K562 (cell line): ENCODE results near the gene DNAH17. TPM values are rescaled to one million over a fixed set of nuclear protein-coding genes. Genes with fewer than 3 reads are reported as not detected.

Experiments
- ATAC-seq: fragments of 200-7000 bp; cut with Tn5 transposase; 3 replicates; pipeline ENCODE4 v1.9.1; 2020; ENCODE audit warnings: moderate library complexity
- BruUV-seq: library from RNA; stranded (reverse); fragments of 400-500 nt; replicated peaks from 2 replicates; lab custom pipeline; 2021; lab: Mats Ljungman, UMichigan
- CTCF ChIA-PET: fragments of 300-600 bp; formaldehyde crosslinking; extraction: SDS; loops from one replicate; lab custom pipeline; 2021; ENCODE audit warnings: low intra/inter-chr PET ratio; lab: Yijun Ruan, JAX
- POLR2A ChIA-PET: fragments of 300-600, 350-650 bp; sonication (Branson Sonifier 250); formaldehyde crosslinking; extraction: SDS; loops from one replicate; lab custom pipeline; 2021; ENCODE audit warnings: antibody characterized with exemption, inconsistent platforms; lab: Yijun Ruan, JAX
- DNase-seq, 4 experiments: peaks; one replicate each; pipeline versions ENCODE4 v3.0.0 to v3.0.0-alpha.2; 2011 to 2018; ENCODE audit warnings: low spot score in 3 of 4, mixed read lengths in 3 of 4; ENCODE audit errors: extremely low read depth in 1 of 4
- FAIRE-seq: peaks from 2 replicates; lab custom pipeline; 2011; peaks lifted over from hg19 to GRCh38; lab: Jason Lieb, UNC
- H2AFZ ChIP-seq: 2 replicates; pipeline ENCODE4 v1.6.0; 2011; ENCODE audit warnings: low read depth, low read length, control low read depth, inconsistent platforms
- H3K27ac ChIP-seq: fragments of 200-600 bp; 3 replicates; pipeline ENCODE4 v1.8.0; 2011; ENCODE audit warnings: low read depth, mild to moderate bottlenecking, control low read depth, inconsistent platforms, low read length, moderate library complexity, mixed read lengths; ENCODE audit errors: extremely low read depth
- H3K27me3 ChIP-seq, 2 experiments: fragments of 300-600 bp in 1 of 2; 2 replicates in 1 of 2; 3 replicates in 1 of 2; pipeline versions ENCODE4 v1.6.0 to v1.8.0; 2011; ENCODE audit warnings: inconsistent platforms in 2 of 2, low read length in 2 of 2, mild to moderate bottlenecking in 1 of 2, mixed read lengths in 1 of 2, moderate library complexity in 1 of 2; ENCODE audit not compliant: control insufficient read depth in 2 of 2, insufficient read depth in 2 of 2
- H3K36me3 ChIP-seq: fragments of 300-600 bp; 3 replicates; pipeline ENCODE4 v1.8.0; 2011; ENCODE audit warnings: mild to moderate bottlenecking, low read length, inconsistent platforms; ENCODE audit not compliant: control insufficient read depth, insufficient read depth
- H3K4me1 ChIP-seq, 2 experiments: fragments of 200-600 bp in 1 of 2; replicated peaks in 1 of 2; 2 replicates in 1 of 2; 3 replicates in 1 of 2; pipeline versions ENCODE4 v1.5.1 to v1.8.0; 2011; ENCODE audit warnings: inconsistent platforms in 2 of 2, low read length in 2 of 2, mild to moderate bottlenecking in 1 of 2, mixed read lengths in 1 of 2, moderate library complexity in 1 of 2; ENCODE audit not compliant: control insufficient read depth in 2 of 2, insufficient read depth in 2 of 2
- H3K4me2 ChIP-seq: 2 replicates; pipeline ENCODE4 v1.6.1; 2011; ENCODE audit warnings: low read length, control low read depth, inconsistent platforms, mixed read lengths; ENCODE audit not compliant: insufficient read depth
- H3K4me3 ChIP-seq: fragments of 200-600 bp; sonication (generic), shearing (Covaris generic); 2 replicates; pipeline ENCODE4 v1.5.1; 2016; ENCODE audit warnings: control low read depth, inconsistent platforms
- H3K79me2 ChIP-seq: fragments of 200-600 bp; 3 replicates; pipeline ENCODE4 v1.8.0; 2011; ENCODE audit warnings: low read length, inconsistent platforms; ENCODE audit not compliant: control insufficient read depth, insufficient read depth
- H3K9ac ChIP-seq, 2 experiments: 2 replicates each; pipeline versions ENCODE4 v1.6.0 to v1.6.1; 2011; ENCODE audit warnings: low read depth in 2 of 2, low read length in 2 of 2, control low read depth in 1 of 2, inconsistent platforms in 1 of 2, mild to moderate bottlenecking in 1 of 2, mixed read lengths in 1 of 2; ENCODE audit not compliant: insufficient read depth in 1 of 2
- H3K9me1 ChIP-seq: one replicate; pipeline ENCODE4 v1.6.0; 2011; ENCODE audit warnings: inconsistent platforms, mild to moderate bottlenecking, low read length, moderate library complexity; ENCODE audit not compliant: control insufficient read depth, insufficient read depth
- H3K9me3 ChIP-seq: replicated peaks from 2 replicates; pipeline ENCODE4 v1.5.1; 2011; ENCODE audit warnings: low read depth, low read length, inconsistent platforms; ENCODE audit not compliant: control insufficient read depth, insufficient read depth
- H4K20me1 ChIP-seq: replicated peaks from 2 replicates; pipeline ENCODE4 v1.6.1; 2011; ENCODE audit warnings: low read length, inconsistent platforms, mixed read lengths; ENCODE audit not compliant: control insufficient read depth, insufficient read depth
- FOXA3 ChIP-seq, 2 experiments: fragments of 450-650 bp in 1 of 2; sonication (generic) in 1 of 2; formaldehyde crosslinking; IDR thresholded peaks in 1 of 2; conservative IDR thresholded peaks in 1 of 2; 2 replicates each; pipeline versions ENCODE4 v1.4.0 to v1.8.0; 2020 to 2022; ENCODE audit warnings: mild to moderate bottlenecking in 2 of 2, missing genetic modification reagents in 1 of 2
- HINFP ChIP-seq: fragments of 450-650 bp; conservative IDR thresholded peaks from 2 replicates; pipeline ENCODE4 v1.6.1; 2016; ENCODE audit warnings: missing genetic modification characterization, low read depth, mild to moderate bottlenecking, control low read depth, missing compliant biosample characterization
- POLR2G ChIP-seq: fragments of 200-400 bp; formaldehyde crosslinking; IDR thresholded peaks from 2 replicates; pipeline ENCODE4 v1.6.1; 2017; ENCODE audit warnings: low read depth, mild to moderate bottlenecking, antibody characterized with exemption, low read length, moderate library complexity
- SAFB2 ChIP-seq: fragments of 200-400 bp; formaldehyde crosslinking; IDR thresholded peaks from 2 replicates; pipeline ENCODE4 v1.6.1; 2018; ENCODE audit warnings: borderline replicate concordance, low read length, low read depth, moderate library complexity; ENCODE audit not compliant: severe bottlenecking
- ZKSCAN3 ChIP-seq: fragments of 250-450 bp; sonication (Bioruptor Pico); IDR thresholded peaks from 2 replicates; pipeline ENCODE4 v1.4.0; 2020
- ZNF232 ChIP-seq: sonication (generic); formaldehyde crosslinking; IDR thresholded peaks from 2 replicates; pipeline ENCODE4 v1.8.0; 2022; ENCODE audit warnings: mild to moderate bottlenecking, missing genetic modification reagents
- ZNF778 ChIP-seq: fragments of 450-650 bp; formaldehyde crosslinking; IDR thresholded peaks from 2 replicates; pipeline ENCODE4 v1.4.0; 2020; ENCODE audit warnings: mild to moderate bottlenecking, moderate library complexity
- WGBS: fragments of 100-300 bp; shearing (Covaris generic); methylation state at CpG from one replicate; pipeline ENCODE4 v1.1.6; 2016; ENCODE audit warnings: low coverage, mixed read lengths; ENCODE audit not compliant: insufficient coverage; ENCODE audit errors: missing lambda C conversion rate; 5-methylcytosine and 5-hydroxymethylcytosine counted together
- in situ Hi-C: fragments of 300-500 bp; cut with MboI; formaldehyde crosslinking; loops from 4 replicates; pipeline ENCODE4 v1.15.0; 2018; ENCODE audit warnings: inconsistent platforms, mixed read lengths
- intact Hi-C: fragments of 100-400 bp; cut with micrococcal nuclease; formaldehyde crosslinking; loops from 2 replicates; pipeline ENCODE4 v1.14.2; 2022
- polyA plus RNA-seq, 8 experiments: library from polyadenylated mRNA; depleted of rRNA in 4 of 8; stranded (reverse) in 5 of 8; unstranded in 3 of 8; fragments of >200 nt; fragmentation: Nextera tagmentation in 2 of 8; fragmentation: Illumina TruSeq in 1 of 8; extraction: Ambion mirVana in 2 of 8; extraction: Trizol in 1 of 8; gene quantifications; 2 replicates each; pipeline versions ENCODE4 v1.2.1 to v1.2.3, GENCODE V29; 2011 to 2014; ENCODE audit warnings: inconsistent platforms in 1 of 8, missing spikeins in 1 of 8
- total RNA-seq, 7 experiments: library from RNA; depleted of rRNA in 6 of 7; stranded (reverse); fragments of >200 nt in 6 of 7; fragmentation: Illumina TruSeq in 2 of 7; extraction: Trizol in 2 of 7; gene quantifications; 2 replicates each; pipeline versions ENCODE4 v1.2.1 to v1.2.3, GENCODE V29; 2011 to 2021; ENCODE audit warnings: low replicate concordance in 1 of 7

The DNAH17 gene
- total and polyA plus RNA-seq, 9 of the 15 experiments (the other 6 are each of a cell fraction or from before 2014, with no cell fraction given), result under 0.01 to 0.06 (median 0.03) TPM; not detected in 5

GRCh38 chr17:78403822-78404221, 173.4 kb downstream of the DNAH17 start:
- H2AFZ ChIP-seq, result no peak overlapping the region
- WGBS, result 92% methylated on average over 12 of the region's 14 CpGs
- peaks cover 18% of the 10 kb centered on the region; the same call in 1 of the 2 replicates for H4K20me1 ChIP-seq
- H3K4me1 ChIP-seq, result peaks cover 3 to 8% of the 10 kb centered on the region in 2 experiments; a peak in 2 of 5 replicates
- H3K9me3 ChIP-seq, result no peaks in the 10 kb centered on the region
- H3K9me1 ChIP-seq, result no peaks in the 10 kb centered on the region
- POLR2A ChIA-PET, result no interaction called here
- no peak overlapping the region; a peak in 1 of 4 replicates for H3K9ac ChIP-seq
- no peak overlapping the region for H3K4me2 ChIP-seq
- FAIRE-seq, result no peak
- H3K36me3 ChIP-seq, result peaks cover 88% of the 10 kb centered on the region; the same call in 2 of the 3 replicates
- CTCF ChIA-PET, result no interaction called here
- intact Hi-C loops (no loop called here), in situ Hi-C loops (no loop called here)
- H3K27ac ChIP-seq, result no peak overlapping the region
- DNase-seq, result no peak
- no peaks in the 10 kb centered on the region for H3K27me3 ChIP-seq
- no TSS peak for BruUV-seq
- TF ChIP-seq ZNF778 (no peak), POLR2G (0 out of 2 replicates have a peak, but pooled peaks have one; percentile 21), ZKSCAN3 (CRISPR knock-in tag) (no peak), ZNF232 (CRISPR knock-in tag) (no peak)
- no peak for ATAC-seq
- peaks cover 16% of the 10 kb centered on the region for H3K79me2 ChIP-seq
- no peak overlapping the region for H3K4me3 ChIP-seq

- no peak overlapping the region for H2AFZ ChIP-seq
- WGBS, result 84% methylated on average over 8 of the region's 8 CpGs
- TF ChIP-seq FOXA3 (CRISPR knock-in tag; conservative IDR thresholded peaks at IDR 0.05 in 1 of 2, IDR thresholded peaks at IDR 0.05 in 1 of 2) (no peak), SAFB2 (no peak), HINFP (tag) (no peak)
- TF ChIP-seq, all 486 proteins: peak for 0
- Histone ChIP-seq H4K20me1 (no peaks in the 10 kb centered on the region), H3K9me3 (no peaks in the 10 kb centered on the region), H3K9ac (no peak overlapping the region; a peak in 1 of 4 replicates), H3K79me2 (no peaks in the 10 kb centered on the region), H3K4me3 (no peak overlapping the region), H3K27ac (no peak overlapping the region), H3K27me3 (no peaks in the 10 kb centered on the region), H3K4me2 (no peak overlapping the region), H3K9me1 (no peaks in the 10 kb centered on the region), H3K4me1 (peaks cover 0 to 4% of the 10 kb centered on the region in 2 experiments; a peak in 1 of 5 replicates), H3K36me3 (peaks cover 86% of the 10 kb centered on the region; the same call in 2 of the 3 replicates)
- DNase-seq (no peak), ATAC-seq (no peak), FAIRE-seq (no peak)
- BruUV-seq, result no TSS peak
- in situ Hi-C loops, result no loop called here
- ChIA-PET CTCF (no interaction called here), POLR2A (interaction anchor here (1.2 to 1.4 kb wide), 2 partner anchors 9 to 20 kb away, joined by 3 to 6 read pairs; no protein-coding TSS in a partner anchor)
- intact Hi-C loops, result no loop called here
Measured at GRCh38 chr17:78401891-78402290, 175.3 kb downstream of the DNAH17 start.
